BJ (cell line): Measurements from ENCODE around the gene MAGI1. TPM values are rescaled to one million over a fixed set of nuclear protein-coding genes. Genes with fewer than 3 reads are reported as not detected.
A peak's percentile ranks its signal among the peaks of the same experiment; 100 is the strongest.
"Not testable (repeated sequence)": the region's sequence is repeated elsewhere in the genome, so short reads cannot be mapped to it uniquely, and the experiment has no call there.

ENCODE experiments used
- CTCF ChIA-PET: fragments of 350-600 bp; formaldehyde crosslinking; extraction: SDS; loops from one replicate; lab custom pipeline; 2021; ENCODE audit warnings: antibody characterized with exemption, inconsistent platforms; lab: Yijun Ruan, JAX
- POLR2A ChIA-PET: fragments of 300-600 bp; sonication (Branson Sonifier 250); formaldehyde crosslinking; extraction: SDS; loops from one replicate; lab custom pipeline; 2021; ENCODE audit warnings: antibody characterized with exemption; lab: Charles Lee
- DNase-seq: peaks from one replicate; pipeline ENCODE4 v3.0.0-alpha.2; 2011; ENCODE audit warnings: low read depth
- H3K27me3 ChIP-seq: 2 replicates; pipeline ENCODE4 v1.6.0; 2011; ENCODE audit warnings: low read length; ENCODE audit not compliant: control insufficient read depth, insufficient read depth
- H3K36me3 ChIP-seq: 2 replicates; pipeline ENCODE4 v1.5.1; 2011; ENCODE audit warnings: low read length; ENCODE audit not compliant: control insufficient read depth, insufficient read depth
- H3K4me3 ChIP-seq: 2 replicates; pipeline ENCODE4 v1.5.1; 2011; ENCODE audit warnings: low read depth, mild to moderate bottlenecking, control low read depth, low read length
- CTCF ChIP-seq: IDR thresholded peaks from 2 replicates; pipeline ENCODE4 v1.5.1; 2011; ENCODE audit warnings: low read depth, mild to moderate bottlenecking, control low read depth, inconsistent platforms, low read length, moderate library complexity; ENCODE audit not compliant: insufficient read depth
- polyA plus RNA-seq: library from polyadenylated mRNA; depleted of rRNA; stranded (reverse); fragments of >200 nt; gene quantifications from 2 replicates; pipeline ENCODE4 v1.2.3, GENCODE V29; 2011

MAGI1 gene
- polyA plus RNA-seq, 1 experiment = 14.4 TPM

DNA sequence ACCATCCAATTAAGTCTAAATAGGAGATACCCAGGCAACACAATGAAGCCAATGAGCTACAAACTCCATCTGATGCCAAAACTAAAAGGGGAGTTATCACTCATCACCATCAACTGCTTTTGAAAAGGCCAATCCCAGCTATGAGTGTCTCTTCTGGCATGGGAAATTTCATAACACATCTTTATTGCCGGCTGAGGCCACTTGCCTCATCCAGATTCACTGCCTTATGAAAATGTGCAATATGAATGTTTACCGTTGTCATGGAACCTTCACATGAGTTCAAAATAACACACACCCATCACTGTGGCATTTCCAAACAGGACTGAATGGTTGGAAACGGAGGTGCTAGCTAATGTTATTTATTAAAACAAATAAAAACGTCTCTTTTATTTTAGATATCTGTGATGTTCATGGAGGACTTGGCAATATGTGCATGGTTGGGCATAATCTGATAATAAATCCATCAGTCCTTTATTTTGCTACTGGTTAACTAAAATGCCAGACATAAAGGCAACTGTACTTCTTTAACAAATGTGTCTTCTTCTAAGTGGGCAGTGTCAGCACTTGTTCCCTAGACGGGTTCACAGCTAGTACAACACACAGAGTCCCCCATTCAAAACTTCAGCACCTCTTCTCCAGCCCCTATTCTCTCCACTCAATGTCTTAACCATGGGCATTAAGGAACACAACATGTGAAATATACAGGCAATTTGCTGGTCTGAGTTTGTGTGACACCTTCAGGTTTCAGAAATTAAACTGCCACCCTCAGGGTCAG, 143.9 kb downstream of the MAGI1 start:
- TF ChIP-seq CTCF = no peak
- DNase-seq = peak; percentile 41
- Histone ChIP-seq H3K4me3 (no peak overlapping the region), H3K27me3 (no peaks in the 10 kb centered on the region), H3K36me3 (no peaks in the 10 kb centered on the region)
- ChIA-PET POLR2A (no interaction called here), CTCF (interaction anchor here (0.5 to 1.3 kb wide), 2 partner anchors 56 to 182 kb away, joined by 3 to 4 read pairs; no protein-coding TSS in a partner anchor)

- no peak overlapping the region for H3K4me3 ChIP-seq
- TF ChIP-seq CTCF = no peak
- POLR2A ChIA-PET = no interaction called here
- no peaks in the 10 kb centered on the region for H3K27me3 ChIP-seq
- no peaks in the 10 kb centered on the region for H3K36me3 ChIP-seq
- no peak for DNase-seq
- CTCF ChIA-PET = interaction anchor here (1.3 kb wide), 1 partner anchor 55 kb away, joined by 3 read pairs; no protein-coding TSS in a partner anchor
Measured at GRCh38 chr3:65894126-65894525, 144.6 kb downstream of the MAGI1 start.

DNA sequence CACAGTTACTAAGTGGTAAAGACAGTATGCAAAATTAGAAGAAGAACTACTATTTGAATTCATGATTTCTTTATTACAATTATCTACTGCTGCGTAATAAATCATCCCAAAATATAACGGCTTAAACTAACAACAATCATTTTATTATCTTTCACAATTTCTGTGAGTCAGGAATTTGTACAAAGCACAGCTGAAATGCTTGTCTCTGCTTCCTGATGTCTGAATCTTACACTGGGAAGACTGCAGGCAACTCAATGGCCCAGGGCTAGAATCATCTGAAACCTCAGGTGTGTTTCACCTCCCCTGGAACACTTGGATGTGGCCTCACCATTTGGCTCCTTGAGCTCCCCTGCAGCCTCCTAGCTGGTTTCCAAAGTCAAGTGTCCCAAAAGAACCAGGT, 145.1 kb downstream of the MAGI1 start:
- Histone ChIP-seq H3K36me3 (no peaks in the 10 kb centered on the region), H3K4me3 (no peak overlapping the region), H3K27me3 (no peaks in the 10 kb centered on the region)
- no peak for DNase-seq
- ChIA-PET POLR2A (no interaction called here), CTCF (interaction anchor here (1.3 kb wide), 1 partner anchor 55 kb away, joined by 3 read pairs; no protein-coding TSS in a partner anchor)
- no peak for TF ChIP-seq CTCF

GRCh38 chr3:65891477-65891876, 147.2 kb downstream of the MAGI1 start:
- POLR2A ChIA-PET, H3K4me3 ChIP-seq, CTCF ChIA-PET, H3K36me3 ChIP-seq, DNase-seq, H3K27me3 ChIP-seq: not testable (repeated sequence)

DNA sequence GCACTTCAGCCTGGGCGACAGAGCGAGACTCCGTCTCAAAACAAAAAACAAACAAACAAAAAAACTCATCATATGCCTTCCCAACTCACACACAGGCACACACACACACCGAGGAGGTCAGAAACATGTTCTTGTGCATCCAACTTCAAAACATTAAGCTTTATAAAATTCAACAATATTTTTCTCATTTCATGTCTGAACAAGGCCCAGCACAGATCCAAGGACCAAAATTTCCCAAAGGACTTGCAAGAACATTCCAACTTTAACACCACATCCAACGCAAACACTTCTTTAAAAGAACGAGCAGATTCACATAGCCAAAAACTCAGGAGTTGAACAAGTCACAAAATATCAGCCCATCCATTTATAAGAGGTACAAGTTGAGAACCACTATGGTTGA, 148.4 kb downstream of the MAGI1 start:
- Histone ChIP-seq H3K36me3 (no peaks in the 10 kb centered on the region), H3K27me3 (no peaks in the 10 kb centered on the region), H3K4me3 (no peak overlapping the region)
- TF ChIP-seq CTCF = no peak
- ChIA-PET CTCF (interaction anchor here (1.3 kb wide), 1 partner anchor 139 kb away, joined by 3 read pairs; no protein-coding TSS in a partner anchor), POLR2A (no interaction called here)
- no peak for DNase-seq
